Testis (tissue), 2 donors: ENCODE measurements around the gene ZDHHC19.

Experiments
- CTCF ChIP-seq, 3 experiments: fragments of 450-650 bp in 2 of 3; fragments of 200-600 bp in 1 of 3; sonication (generic) in 1 of 3; IDR thresholded peaks; one replicate each; pipeline ENCODE4 v1.5.1; 2016 to 2019; ENCODE audit warnings: antibody characterized with exemption in 3 of 3, mild to moderate bottlenecking in 2 of 3, moderate library complexity in 1 of 3
- POLR2A ChIP-seq: fragments of 450-650 bp; IDR thresholded peaks from one replicate; pipeline ENCODE4 v1.6.1; 2017; ENCODE audit warnings: antibody characterized with exemption, mild to moderate bottlenecking, moderate library complexity

- no peak for TF ChIP-seq CTCF (IDR thresholded peaks at IDR 0.05)
- no peak for TF ChIP-seq POLR2A
Observed at GRCh38 chr3:196260784-196261183, 49.6 kb upstream of the ZDHHC19 start.
